ENCODE measurements around the gene NOL9. TPM values are rescaled to one million over a fixed set of nuclear protein-coding genes. Genes with fewer than 3 reads are reported as not detected.

Gene NOL9
- total and polyA plus RNA-seq, 3 donors from 2014 or later = 11.4 to 34.6 (median 29.0) TPM

DNA sequence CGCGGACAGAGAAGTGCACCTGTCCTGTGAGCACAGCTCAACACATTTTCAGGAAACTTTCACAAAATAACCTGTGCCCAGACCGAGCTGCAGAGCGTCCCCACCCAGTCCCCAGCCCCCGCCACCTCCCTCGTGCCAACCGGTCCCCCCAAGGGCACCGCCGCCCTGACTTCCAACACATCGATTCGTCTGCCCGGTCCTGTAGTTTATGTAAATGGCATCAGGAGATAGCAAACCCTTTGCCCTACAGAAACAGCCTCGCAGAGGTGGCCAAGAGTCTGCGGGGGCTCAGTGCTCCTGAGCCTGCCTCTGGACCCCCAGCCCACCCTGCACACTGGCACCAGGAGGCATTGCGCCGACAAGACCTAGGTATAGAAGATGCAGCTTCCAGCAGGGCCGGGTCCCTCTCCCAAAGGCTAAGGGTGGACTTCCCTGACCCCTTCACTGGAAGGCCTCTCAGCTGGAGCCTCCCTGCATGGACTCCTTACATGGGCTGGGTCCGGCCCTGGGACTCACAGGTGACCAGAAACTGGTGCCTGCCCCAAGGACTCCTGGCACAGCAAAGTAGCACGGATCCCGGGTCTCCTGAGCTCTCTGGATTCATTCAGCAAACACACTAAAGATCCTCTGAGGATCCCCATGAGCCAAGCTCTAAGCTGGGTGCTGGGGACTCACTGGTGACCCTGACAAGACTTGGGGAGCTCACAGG, 56.3 kb downstream of the NOL9 start:
- WGBS, 2 donors = 40 to 100% methylated on average over 1 to 20 of the region's 20 CpGs
- no peaks in the 10 kb centered on the region for H3K9me3 ChIP-seq
- intact Hi-C loops (cut with DNase I; ENCODE audit: low total_unique reads) = no loop called here
- H3K27ac ChIP-seq = peak overlapping the region in 1 of 2 donors; percentile 78
- TF ChIP-seq, protein P1, sequence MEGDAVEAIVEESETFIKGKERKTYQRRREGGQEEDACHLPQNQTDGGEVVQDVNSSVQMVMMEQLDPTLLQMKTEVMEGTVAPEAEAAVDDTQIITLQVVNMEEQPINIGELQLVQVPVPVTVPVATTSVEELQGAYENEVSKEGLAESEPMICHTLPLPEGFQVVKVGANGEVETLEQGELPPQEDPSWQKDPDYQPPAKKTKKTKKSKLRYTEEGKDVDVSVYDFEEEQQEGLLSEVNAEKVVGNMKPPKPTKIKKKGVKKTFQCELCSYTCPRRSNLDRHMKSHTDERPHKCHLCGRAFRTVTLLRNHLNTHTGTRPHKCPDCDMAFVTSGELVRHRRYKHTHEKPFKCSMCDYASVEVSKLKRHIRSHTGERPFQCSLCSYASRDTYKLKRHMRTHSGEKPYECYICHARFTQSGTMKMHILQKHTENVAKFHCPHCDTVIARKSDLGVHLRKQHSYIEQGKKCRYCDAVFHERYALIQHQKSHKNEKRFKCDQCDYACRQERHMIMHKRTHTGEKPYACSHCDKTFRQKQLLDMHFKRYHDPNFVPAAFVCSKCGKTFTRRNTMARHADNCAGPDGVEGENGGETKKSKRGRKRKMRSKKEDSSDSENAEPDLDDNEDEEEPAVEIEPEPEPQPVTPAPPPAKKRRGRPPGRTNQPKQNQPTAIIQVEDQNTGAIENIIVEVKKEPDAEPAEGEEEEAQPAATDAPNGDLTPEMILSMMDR (IDR thresholded peaks at IDR 0.05) = no peak
- no peak for TF ChIP-seq POLR2A (IDR thresholded peaks at IDR 0.05)
- H3K4me1 ChIP-seq = peaks cover 54% of the 10 kb centered on the region
- H3K4me3 ChIP-seq = peak overlapping the region; percentile 53 to 59
- no peaks in the 10 kb centered on the region for H3K27me3 ChIP-seq
- no peaks in the 10 kb centered on the region for H3K36me3 ChIP-seq (ENCODE audit: low read depth, missing control alignments)
- DNase-seq = no peak

DNA sequence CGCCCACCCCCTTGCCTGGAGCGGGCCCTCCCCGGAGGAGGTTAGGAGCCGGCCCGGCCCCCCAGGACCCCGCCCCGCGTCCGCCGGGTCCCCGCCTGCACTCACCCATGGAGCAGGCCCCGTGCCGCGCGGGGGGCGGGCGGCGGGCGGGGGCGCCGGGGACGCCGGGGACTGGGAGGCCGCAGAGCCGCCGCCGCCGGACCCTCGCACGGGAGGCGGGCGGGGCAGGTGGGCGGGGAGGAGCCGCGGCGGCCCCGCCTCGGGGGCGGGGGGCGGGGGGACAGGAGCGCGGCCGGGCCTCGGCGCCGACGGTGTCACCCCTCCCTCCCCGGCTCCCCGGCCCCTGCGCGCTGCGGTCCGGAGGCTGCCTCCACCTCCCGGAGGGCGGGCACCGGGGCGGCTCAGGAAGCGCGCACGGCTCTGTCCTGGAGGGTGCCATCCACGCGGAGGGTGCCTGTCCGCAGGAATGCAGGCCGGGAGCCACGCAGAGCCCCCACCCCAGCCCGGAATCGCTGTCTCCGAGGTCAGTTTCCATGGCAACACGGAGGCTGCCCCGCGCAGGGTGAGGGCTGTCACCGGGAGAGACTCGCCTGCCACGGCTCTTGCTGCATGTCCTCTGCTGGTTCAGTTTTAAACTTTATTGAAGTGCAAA, 57.0 kb downstream of the NOL9 start:
- peak; percentile 58 for DNase-seq
- H3K4me3 ChIP-seq = peak overlapping the region; percentile 53 to 61
- WGBS, 2 donors = 1% methylated on average over 25 of the region's 74 CpGs; no CpG with 5 or more reads in 1 of the 2 donors
- H3K9me3 ChIP-seq = no peaks in the 10 kb centered on the region
- H3K27ac ChIP-seq = peak overlapping the region in 1 of 2 donors; percentile 72
- TF ChIP-seq POLR2A (IDR thresholded peaks at IDR 0.05) = no peak
- H3K36me3 ChIP-seq (ENCODE audit: low read depth, missing control alignments) = no peaks in the 10 kb centered on the region
- H3K4me1 ChIP-seq = peaks cover 47% of the 10 kb centered on the region
- intact Hi-C loops (cut with DNase I; ENCODE audit: low total_unique reads) = no loop called here
- H3K27me3 ChIP-seq = no peaks in the 10 kb centered on the region

GRCh38 chr1:6496890-6497214, 57.5 kb downstream of the NOL9 start:
- Histone ChIP-seq H3K27me3 (no peaks in the 10 kb centered on the region), H3K4me1 (peaks cover 42% of the 10 kb centered on the region), H3K9me3 (no peaks in the 10 kb centered on the region), H3K27ac (peak overlapping the region in 1 of 2 donors; percentile 72), H3K36me3 (ENCODE audit: low read depth, missing control alignments) (no peaks in the 10 kb centered on the region), H3K4me3 (peak overlapping the region; percentile 53 to 61)
- TF ChIP-seq POLR2A (IDR thresholded peaks at IDR 0.05) = no peak
- TF ChIP-seq, protein P1 (IDR thresholded peaks at IDR 0.05) = no peak
- WGBS, 2 donors = 5 to 6% methylated on average over 11 of the region's 21 CpGs
- no peak for DNase-seq
- intact Hi-C loops (cut with DNase I; ENCODE audit: low total_unique reads) = no loop called here

- intact Hi-C loops (cut with DNase I; ENCODE audit: low total_unique reads) = no loop called here
- H3K36me3 ChIP-seq (ENCODE audit: low read depth, missing control alignments) = no peaks in the 10 kb centered on the region
- H3K27me3 ChIP-seq = no peaks in the 10 kb centered on the region
- peaks cover 42% of the 10 kb centered on the region for H3K4me1 ChIP-seq
- TF ChIP-seq, protein P1 (IDR thresholded peaks at IDR 0.05) = no peak
- no peak for TF ChIP-seq POLR2A (IDR thresholded peaks at IDR 0.05)
- H3K27ac ChIP-seq = no peak overlapping the region
- H3K9me3 ChIP-seq = no peaks in the 10 kb centered on the region
- no peak for DNase-seq
- peak overlapping the region; percentile 53 to 61 for H3K4me3 ChIP-seq
- WGBS, 2 donors = 8 to 30% methylated on average over 5 to 13 of the region's 13 CpGs
Measured at GRCh38 chr1:6496365-6496721, 58.0 kb downstream of the NOL9 start.

DNA sequence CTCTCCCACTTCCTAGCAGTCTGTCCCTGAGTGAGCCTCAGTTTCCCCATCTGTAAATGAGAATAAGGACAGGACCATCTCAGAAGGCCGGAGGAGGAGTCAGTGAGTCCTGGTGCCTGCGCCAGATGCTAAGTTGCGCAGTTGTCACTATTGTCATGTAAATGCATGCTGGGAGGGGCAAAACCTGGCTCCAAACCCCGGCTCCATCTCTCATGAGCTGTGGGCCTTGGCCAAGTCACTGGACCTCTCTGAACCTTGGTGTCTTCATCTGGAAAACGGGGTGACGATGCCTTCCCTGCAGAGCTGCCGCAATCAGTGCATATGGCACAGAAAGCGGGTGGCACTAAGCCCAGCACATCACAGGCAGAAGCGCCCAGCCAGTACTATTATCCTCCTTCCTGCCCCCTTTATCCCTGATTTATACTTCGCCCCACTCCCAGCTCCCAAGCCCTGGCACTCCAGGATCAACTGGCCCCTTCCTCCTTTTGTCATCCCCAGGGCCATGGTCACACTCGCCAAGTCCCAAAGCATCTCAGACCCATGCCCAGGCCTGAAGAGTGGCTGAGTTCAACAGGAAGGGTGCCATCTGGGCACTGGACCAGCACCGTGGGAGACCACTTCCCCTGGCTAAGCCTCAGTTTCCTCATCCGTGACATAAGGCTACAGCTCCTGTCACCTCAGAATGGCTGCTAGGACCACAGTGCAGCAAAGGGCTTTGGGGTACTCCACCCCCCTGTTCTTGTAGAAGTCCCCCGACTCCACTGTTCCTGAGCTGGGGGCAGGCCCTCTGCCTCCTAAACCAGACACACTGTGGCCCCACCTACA, 58.6 kb downstream of the NOL9 start:
- Histone ChIP-seq H3K4me1 (peaks cover 41% of the 10 kb centered on the region), H3K4me3 (no peak overlapping the region), H3K27me3 (no peaks in the 10 kb centered on the region), H3K36me3 (ENCODE audit: low read depth, missing control alignments) (no peaks in the 10 kb centered on the region), H3K27ac (no peak overlapping the region), H3K9me3 (no peaks in the 10 kb centered on the region)
- WGBS, 2 donors = 78 to 83% methylated on average over 13 to 14 of the region's 14 CpGs
- no peak for TF ChIP-seq POLR2A (IDR thresholded peaks at IDR 0.05)
- TF ChIP-seq, protein P1 (IDR thresholded peaks at IDR 0.05) = no peak
- intact Hi-C loops (cut with DNase I; ENCODE audit: low total_unique reads) = no loop called here
- DNase-seq = no peak
